Measurements from ENCODE around the gene MEF2D. TPM values are rescaled to one million over a fixed set of nuclear protein-coding genes. Genes with fewer than 3 reads are reported as not detected.

The MEF2D gene
- total and polyA plus RNA-seq, 8 donors: 7.7 to 136 (median 18.8) TPM

DNA sequence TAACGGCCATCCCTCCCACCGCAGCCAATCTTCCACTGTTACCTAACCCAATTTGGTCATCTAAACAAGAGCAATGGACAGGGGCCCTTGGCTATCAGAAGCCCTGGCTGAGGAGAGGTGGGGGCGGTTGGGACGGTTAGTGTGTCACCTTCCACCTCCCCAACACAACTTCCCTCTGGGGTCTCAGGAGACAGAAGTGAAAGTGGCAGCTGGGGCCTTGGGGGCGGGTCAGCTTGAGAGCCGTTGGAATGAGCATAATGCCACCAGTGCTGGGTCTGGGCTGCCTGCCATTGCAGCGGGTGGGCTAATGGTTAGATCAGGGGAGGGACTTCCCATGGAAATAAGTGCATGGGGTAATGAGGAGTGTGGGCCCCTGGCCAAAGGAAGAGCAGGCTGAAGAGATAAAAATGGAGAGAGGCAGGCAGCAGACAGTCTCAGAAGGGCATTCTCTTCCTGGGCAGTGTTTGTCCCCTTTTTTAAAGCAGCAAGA, 7.9 kb downstream of the MEF2D start:
- TF ChIP-seq, protein P1, sequence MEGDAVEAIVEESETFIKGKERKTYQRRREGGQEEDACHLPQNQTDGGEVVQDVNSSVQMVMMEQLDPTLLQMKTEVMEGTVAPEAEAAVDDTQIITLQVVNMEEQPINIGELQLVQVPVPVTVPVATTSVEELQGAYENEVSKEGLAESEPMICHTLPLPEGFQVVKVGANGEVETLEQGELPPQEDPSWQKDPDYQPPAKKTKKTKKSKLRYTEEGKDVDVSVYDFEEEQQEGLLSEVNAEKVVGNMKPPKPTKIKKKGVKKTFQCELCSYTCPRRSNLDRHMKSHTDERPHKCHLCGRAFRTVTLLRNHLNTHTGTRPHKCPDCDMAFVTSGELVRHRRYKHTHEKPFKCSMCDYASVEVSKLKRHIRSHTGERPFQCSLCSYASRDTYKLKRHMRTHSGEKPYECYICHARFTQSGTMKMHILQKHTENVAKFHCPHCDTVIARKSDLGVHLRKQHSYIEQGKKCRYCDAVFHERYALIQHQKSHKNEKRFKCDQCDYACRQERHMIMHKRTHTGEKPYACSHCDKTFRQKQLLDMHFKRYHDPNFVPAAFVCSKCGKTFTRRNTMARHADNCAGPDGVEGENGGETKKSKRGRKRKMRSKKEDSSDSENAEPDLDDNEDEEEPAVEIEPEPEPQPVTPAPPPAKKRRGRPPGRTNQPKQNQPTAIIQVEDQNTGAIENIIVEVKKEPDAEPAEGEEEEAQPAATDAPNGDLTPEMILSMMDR (IDR thresholded peaks at IDR 0.05): no peak
- TF ChIP-seq EP300 (IDR thresholded peaks at IDR 0.05) (no peak), POLR2A (IDR thresholded peaks at IDR 0.05) (no peak), POLR2AphosphoS5 (IDR thresholded peaks at IDR 0.05) (no peak)
- Histone ChIP-seq H3K36me3 (peaks cover 0 to 18% (median 2%) of the 10 kb centered on the region in 4 donors), H3K4me1 (peaks cover 100% of the 10 kb centered on the region in 4 donors), H3K9me3 (no peaks in the 10 kb centered on the region), H3K4me3 (peak overlapping the region in 3 of 4 donors; percentile 5 to 28 (median 9)), H3K27ac (peak overlapping the region in 4 of 5 donors; percentile 47 to 99 (median 74)), H3K27me3 (no peaks in the 10 kb centered on the region)
- WGBS, 5 donors: 29 to 63% (median 57%) methylated on average over 7 of the region's 7 CpGs
- peak in 1 of 2 donors; percentile 57 for DNase-seq
- intact Hi-C loops (cut with DNase I; ENCODE audit: low total_unique reads): no loop called here

DNA sequence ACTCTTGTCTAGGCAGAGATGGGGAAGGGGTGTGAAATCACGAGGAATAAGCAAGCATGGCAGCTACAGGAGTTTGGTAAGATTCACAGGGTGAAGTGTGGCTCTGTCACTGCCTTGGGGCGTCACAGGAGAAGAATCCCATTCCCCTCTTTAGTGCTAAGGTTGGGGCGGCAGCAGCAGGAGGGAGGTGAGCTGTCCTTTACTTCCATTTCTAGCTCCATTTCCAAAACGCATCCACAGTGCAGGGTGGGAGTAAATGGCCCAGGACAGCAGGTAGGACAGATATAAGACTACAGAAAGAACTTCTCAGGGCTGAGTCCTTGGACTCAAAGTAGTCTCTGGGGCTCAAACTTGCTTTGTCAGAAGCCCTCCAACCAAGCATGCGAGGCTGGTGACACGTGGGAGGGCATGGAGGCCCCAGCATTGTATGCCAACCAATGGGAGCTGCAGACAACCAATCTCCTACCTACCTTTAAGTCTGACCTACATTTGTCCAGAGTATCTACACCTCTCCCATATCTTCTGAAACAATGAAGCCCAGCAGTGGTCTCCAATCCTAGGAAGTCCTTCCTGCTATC, 8.5 kb downstream of the MEF2D start:
- intact Hi-C loops (cut with DNase I; ENCODE audit: low total_unique reads): no loop called here
- Histone ChIP-seq H3K27me3 (no peaks in the 10 kb centered on the region), H3K4me3 (peak overlapping the region in 2 of 4 donors; percentile 5 to 28), H3K27ac (peak overlapping the region in 4 of 5 donors; percentile 68 to 99 (median 74)), H3K9me3 (no peaks in the 10 kb centered on the region), H3K4me1 (peaks cover 95 to 100% (median 100%) of the 10 kb centered on the region in 4 donors), H3K36me3 (peaks cover 0 to 18% (median 2%) of the 10 kb centered on the region in 4 donors)
- WGBS, 5 donors: 69 to 85% (median 84%) methylated on average over 4 to 6 of the region's 6 CpGs
- TF ChIP-seq POLR2AphosphoS5 (IDR thresholded peaks at IDR 0.05) (no peak), POLR2A (IDR thresholded peaks at IDR 0.05) (no peak), EP300 (IDR thresholded peaks at IDR 0.05) (no peak)
- TF ChIP-seq, protein P1 (IDR thresholded peaks at IDR 0.05): no peak
- no peak for DNase-seq

DNA sequence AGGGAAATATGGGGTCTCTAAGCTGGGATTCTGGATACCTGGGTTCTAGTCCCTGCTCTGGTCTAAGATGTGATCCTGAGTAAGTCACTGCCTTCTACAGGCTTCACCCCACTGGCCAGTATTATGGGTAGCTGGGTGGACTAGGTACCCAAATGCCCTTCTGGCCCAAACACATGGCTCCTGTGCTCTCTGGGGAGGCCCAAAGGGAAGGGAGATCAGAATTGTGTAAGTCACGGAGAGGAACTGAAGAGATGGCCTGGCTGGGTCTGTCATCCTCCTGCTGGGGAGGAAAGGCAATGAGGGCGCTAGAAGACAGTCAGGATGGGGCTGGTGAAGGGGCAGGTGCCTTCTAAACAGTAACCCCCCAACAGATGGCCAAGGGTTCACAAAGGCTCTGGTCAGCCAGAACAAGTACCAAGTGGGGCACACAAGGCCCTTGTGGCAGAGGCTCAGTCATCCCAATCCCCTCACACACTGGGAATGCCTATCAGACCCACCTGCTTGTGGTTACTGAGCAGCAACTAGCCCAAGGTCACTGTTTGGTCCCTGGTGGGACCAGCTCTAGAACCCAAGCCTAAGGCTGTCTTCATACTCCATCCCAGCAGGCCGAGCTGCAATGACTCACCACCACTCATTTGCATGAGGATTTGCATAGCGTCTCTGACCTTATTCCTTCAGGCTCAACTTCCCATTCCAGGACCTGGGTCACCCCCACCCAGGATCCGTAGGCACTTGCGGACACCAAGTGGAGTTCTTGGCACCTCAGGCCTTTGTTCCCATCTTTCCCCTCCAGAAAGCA, 9.2 kb downstream of the MEF2D start:
- TF ChIP-seq POLR2AphosphoS5 (IDR thresholded peaks at IDR 0.05): no peak
- no peak for TF ChIP-seq EP300 (IDR thresholded peaks at IDR 0.05)
- TF ChIP-seq POLR2A (IDR thresholded peaks at IDR 0.05): no peak
- TF ChIP-seq, protein P1 (IDR thresholded peaks at IDR 0.05): no peak
- Histone ChIP-seq H3K36me3 (peaks cover 0 to 18% (median 2%) of the 10 kb centered on the region in 4 donors), H3K27me3 (no peaks in the 10 kb centered on the region), H3K4me1 (peaks cover 88 to 100% (median 97%) of the 10 kb centered on the region in 4 donors), H3K27ac (peak overlapping the region in 4 of 5 donors; percentile 68 to 99 (median 74)), H3K4me3 (peak overlapping the region in 3 of 4 donors; percentile 23 to 40 (median 29)), H3K9me3 (no peaks in the 10 kb centered on the region)
- intact Hi-C loops (cut with DNase I; ENCODE audit: low total_unique reads): no loop called here
- no peak for DNase-seq
- WGBS, 5 donors: 73 to 86% (median 82%) methylated on average over 6 of the region's 6 CpGs

DNA sequence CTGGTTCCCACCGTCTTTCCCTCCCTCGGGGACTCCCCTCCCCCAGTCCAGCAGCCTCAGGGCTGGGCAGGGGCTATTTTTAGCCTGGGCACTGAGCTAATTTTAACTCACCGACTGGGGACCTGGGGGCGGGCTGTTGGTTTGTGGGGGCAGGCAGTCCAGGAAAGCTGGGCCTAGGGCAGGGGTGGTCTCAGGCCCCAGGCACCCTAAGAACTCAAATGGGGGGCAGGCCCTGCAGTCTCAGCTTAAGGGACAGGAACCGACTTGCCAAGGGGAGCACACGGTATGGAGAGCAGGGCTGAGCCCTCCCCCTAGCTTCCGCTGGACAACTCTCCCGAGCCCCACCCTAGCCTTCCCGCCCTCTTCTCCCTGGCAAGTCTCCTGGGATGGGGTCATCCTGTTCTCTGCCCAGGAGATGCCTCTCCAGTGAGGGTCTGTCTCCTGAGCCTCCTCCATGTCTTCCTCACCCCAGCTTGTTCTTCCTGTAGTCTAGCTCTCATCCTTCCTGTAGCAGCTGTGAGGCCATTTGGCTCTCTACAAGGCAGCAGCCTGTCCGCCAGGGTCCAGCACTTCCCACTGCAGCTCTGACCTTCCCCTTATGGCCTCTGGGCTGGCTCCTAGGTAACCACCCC, 10.1 kb downstream of the MEF2D start:
- intact Hi-C loops (cut with DNase I; ENCODE audit: low total_unique reads): no loop called here
- Histone ChIP-seq H3K36me3 (peaks cover 0 to 18% (median 2%) of the 10 kb centered on the region in 4 donors), H3K4me3 (peak overlapping the region; percentile 11 to 40 (median 26)), H3K27ac (peak overlapping the region; percentile 66 to 99 (median 69)), H3K9me3 (no peaks in the 10 kb centered on the region), H3K27me3 (no peaks in the 10 kb centered on the region), H3K4me1 (peaks cover 79 to 100% (median 95%) of the 10 kb centered on the region in 4 donors)
- 8 to 19% (median 10%) methylated on average over 9 to 10 of the region's 10 CpGs for WGBS, 5 donors
- TF ChIP-seq, protein P1 (IDR thresholded peaks at IDR 0.05): peak in 1 of 7 experiments; percentile 25
- no peak for TF ChIP-seq POLR2AphosphoS5 (IDR thresholded peaks at IDR 0.05)
- peak in 1 of 2 donors; percentile 80 for DNase-seq

All from stomach (tissue), 9 donors.